NCI-H128 (cell line): ENCODE data around the gene CCNY.

Experiments
- DNase-seq: peaks from one replicate; lab custom pipeline; 2025; ENCODE audit not compliant: unreplicated experiment; lab: John Stamatoyannopoulos, UW

The CCNY gene

GRCh38 chr10:35331894-35332640 is 4.2 kb upstream of the CCNY start:
- no peak for DNase-seq

- no peak for DNase-seq
Measured at GRCh38 chr10:35334297-35334696, 2.0 kb upstream of the CCNY start.

GRCh38 chr10:35335133-35336083 is 901 bp upstream of the CCNY start:
- no peak for DNase-seq

- no peak for DNase-seq
Measured at GRCh38 chr10:35336921-35337823, 863 bp downstream of the CCNY start.

- DNase-seq, result no peak
Measured at GRCh38 chr10:35339942-35340341, 3.6 kb downstream of the CCNY start.

GRCh38 chr10:35340975-35341374 is 4.7 kb downstream of the CCNY start:
- DNase-seq, result no peak

GRCh38 chr10:35341521-35341920 is 5.2 kb downstream of the CCNY start:
- DNase-seq, result no peak

GRCh38 chr10:35342183-35342753 is 6.0 kb downstream of the CCNY start:
- DNase-seq, result no peak

GRCh38 chr10:35343739-35344138 is 7.4 kb downstream of the CCNY start:
- DNase-seq, result no peak

GRCh38 chr10:35345383-35345742 is 9.1 kb downstream of the CCNY start:
- DNase-seq, result no peak

- no peak for DNase-seq
Measured at GRCh38 chr10:35346248-35346647, 9.9 kb downstream of the CCNY start.

- DNase-seq, result no peak
Measured at GRCh38 chr10:35347121-35347562, 10.8 kb downstream of the CCNY start.

- no peak for DNase-seq
Measured at GRCh38 chr10:35347899-35348608, 11.7 kb downstream of the CCNY start.

- no peak for DNase-seq
Measured at GRCh38 chr10:35348609-35349388, 12.5 kb downstream of the CCNY start.

- DNase-seq, result no peak
Measured at GRCh38 chr10:35349389-35349915, 13.1 kb downstream of the CCNY start.

GRCh38 chr10:35351021-35351420 is 14.7 kb downstream of the CCNY start:
- no peak for DNase-seq

- no peak for DNase-seq
Measured at GRCh38 chr10:35352097-35352496, 15.8 kb downstream of the CCNY start.

- DNase-seq, result no peak
Measured at GRCh38 chr10:35352512-35352911, 16.2 kb downstream of the CCNY start.

- DNase-seq, result no peak
Measured at GRCh38 chr10:35353395-35353794, 17.1 kb downstream of the CCNY start.
